Fibroblast of mammary gland (primary cell): ENCODE results near the gene GRIA1.

Source experiments
- DNase-seq: peaks from one replicate; pipeline ENCODE4 v3.0.0-alpha.2; 2010; ENCODE audit warnings: low read depth
- H3K4me3 ChIP-seq: 2 replicates; pipeline ENCODE4 v1.5.1; 2011; ENCODE audit warnings: low read depth, mild to moderate bottlenecking, low read length, moderate library complexity; ENCODE audit not compliant: control insufficient read depth
- TF ChIP-seq, protein P1 (sequence below): conservative IDR thresholded peaks from 2 replicates; pipeline ENCODE4 v1.5.1; 2011; ENCODE audit warnings: low read depth, low read length, inconsistent platforms; ENCODE audit not compliant: control insufficient read depth, insufficient read depth

The GRIA1 gene

DNA sequence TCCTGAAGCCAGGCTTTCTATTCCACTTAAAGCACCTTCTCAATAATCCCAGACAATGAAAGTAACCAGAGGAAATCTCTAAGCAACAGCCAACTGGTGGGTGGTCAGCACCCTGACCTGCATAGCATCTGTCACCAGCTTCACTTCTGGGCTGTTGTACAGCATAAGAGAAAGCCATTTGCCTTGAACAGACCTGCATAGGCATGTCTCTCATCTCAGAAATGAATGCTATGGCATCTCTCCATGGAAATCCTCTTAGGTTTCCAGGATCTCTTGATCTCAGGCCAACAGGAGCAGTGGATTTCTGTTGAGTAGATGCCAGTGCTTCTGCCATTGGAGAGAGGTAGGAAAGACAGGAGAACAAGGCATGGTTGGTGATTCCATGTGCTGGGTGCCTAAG, 213.6 kb downstream of the GRIA1 start:
- H3K4me3 ChIP-seq: no peak overlapping the region
- no peak for DNase-seq
- TF ChIP-seq, protein P1, sequence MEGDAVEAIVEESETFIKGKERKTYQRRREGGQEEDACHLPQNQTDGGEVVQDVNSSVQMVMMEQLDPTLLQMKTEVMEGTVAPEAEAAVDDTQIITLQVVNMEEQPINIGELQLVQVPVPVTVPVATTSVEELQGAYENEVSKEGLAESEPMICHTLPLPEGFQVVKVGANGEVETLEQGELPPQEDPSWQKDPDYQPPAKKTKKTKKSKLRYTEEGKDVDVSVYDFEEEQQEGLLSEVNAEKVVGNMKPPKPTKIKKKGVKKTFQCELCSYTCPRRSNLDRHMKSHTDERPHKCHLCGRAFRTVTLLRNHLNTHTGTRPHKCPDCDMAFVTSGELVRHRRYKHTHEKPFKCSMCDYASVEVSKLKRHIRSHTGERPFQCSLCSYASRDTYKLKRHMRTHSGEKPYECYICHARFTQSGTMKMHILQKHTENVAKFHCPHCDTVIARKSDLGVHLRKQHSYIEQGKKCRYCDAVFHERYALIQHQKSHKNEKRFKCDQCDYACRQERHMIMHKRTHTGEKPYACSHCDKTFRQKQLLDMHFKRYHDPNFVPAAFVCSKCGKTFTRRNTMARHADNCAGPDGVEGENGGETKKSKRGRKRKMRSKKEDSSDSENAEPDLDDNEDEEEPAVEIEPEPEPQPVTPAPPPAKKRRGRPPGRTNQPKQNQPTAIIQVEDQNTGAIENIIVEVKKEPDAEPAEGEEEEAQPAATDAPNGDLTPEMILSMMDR: no peak

DNA sequence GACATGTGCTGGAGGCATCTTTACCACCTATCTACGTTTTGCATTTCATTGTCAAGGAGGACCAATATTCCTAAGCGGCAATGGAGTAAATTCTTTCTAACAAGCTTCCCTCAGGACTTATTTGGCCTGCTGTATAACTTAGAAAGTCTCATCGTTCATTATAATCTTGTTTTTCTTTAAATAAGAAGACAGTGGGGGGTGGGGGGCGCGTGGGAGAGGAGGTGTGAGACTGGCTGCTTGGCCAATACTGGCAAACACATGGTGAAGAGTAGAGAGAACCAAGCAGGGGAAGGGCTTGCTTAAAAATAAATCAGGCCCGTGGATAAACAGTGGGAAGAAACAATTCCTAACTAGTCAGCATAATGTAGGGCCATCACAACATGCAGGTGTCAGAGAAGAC, 217.2 kb downstream of the GRIA1 start:
- no peak overlapping the region for H3K4me3 ChIP-seq
- no peak for DNase-seq
- TF ChIP-seq, protein P1: no peak

DNA sequence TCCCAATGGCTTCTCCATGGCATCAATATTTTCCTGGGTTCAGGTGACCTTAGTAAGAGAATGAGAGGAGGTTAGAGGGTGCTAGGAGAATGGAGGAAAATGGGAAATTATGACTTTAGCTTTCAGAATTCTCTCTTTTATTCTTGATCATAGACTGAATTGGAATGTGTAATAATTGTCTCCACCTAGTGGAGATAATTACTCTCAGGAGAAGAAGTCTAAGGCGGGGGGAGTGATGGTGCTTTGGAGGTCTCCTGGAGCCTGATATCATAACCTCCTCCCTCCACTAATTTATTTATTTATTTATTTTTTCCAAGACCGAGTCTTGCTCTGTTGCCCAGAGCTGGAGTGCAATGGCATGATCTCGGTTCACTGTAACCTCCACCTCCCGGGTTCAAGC, 221.3 kb downstream of the GRIA1 start:
- TF ChIP-seq, protein P1: peak; percentile 16
- no peak overlapping the region for H3K4me3 ChIP-seq
- DNase-seq: peak; percentile 11

DNA sequence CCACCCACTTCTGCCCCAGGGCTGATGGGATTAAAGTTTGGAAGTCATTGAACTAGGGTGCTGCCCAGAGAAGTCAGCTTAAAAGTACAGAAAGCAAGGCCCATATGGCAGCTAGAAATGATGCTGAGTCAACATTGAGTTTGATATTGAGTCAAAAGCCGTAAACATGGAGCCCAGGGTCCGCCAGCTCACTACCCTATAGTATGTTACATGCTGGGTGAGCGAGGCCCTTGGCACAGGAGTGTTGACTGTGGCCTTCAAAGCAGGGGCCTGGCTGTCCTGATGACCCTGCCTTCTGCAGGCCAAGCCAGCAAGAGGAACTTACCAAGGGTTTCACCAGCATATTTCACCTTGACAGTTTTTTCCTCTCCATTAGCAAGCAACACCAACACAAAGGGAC, 222.5 kb downstream of the GRIA1 start:
- TF ChIP-seq, protein P1: no peak
- DNase-seq: no peak
- no peak overlapping the region for H3K4me3 ChIP-seq

DNA sequence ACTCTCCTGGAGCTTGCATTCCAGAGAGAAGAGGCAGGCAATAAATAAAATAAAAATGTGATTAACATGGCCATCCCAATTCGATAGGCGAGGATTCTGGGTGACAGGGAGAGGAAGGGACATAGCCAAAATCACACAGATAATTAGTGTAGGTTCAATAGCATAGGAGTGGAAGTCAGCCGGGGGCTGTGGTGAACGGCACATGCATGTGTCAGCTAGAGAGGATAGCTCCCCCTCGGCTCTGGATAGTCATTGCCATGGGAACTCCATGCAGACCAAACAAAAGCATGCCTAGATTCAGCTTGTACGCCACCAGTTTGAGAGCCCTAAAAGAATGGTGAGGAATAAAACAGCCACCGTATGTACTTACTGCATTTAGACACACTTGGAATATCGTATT, 223.5 kb downstream of the GRIA1 start:
- DNase-seq: no peak
- H3K4me3 ChIP-seq: no peak overlapping the region
- TF ChIP-seq, protein P1: no peak

DNA sequence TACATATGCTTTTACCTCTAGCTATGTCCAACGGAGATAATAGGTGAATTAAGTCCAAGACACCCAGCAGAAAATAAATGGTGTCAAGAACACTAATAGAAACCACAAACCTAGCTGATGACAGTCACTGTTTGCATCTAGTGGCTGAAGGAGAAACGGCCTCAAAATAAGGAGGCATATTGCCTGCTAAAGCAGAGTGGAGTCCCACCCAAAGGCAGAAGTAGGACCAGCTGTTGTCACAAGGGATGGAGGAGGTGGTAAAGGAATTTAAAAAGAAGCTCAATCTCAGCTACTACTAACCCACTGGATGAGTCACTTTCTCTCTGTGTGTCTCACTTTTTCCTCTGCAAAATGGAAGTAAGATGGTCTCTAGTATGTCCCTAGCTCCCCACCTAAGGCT, 224.3 kb downstream of the GRIA1 start:
- peak; percentile 42 for DNase-seq
- no peak overlapping the region for H3K4me3 ChIP-seq
- TF ChIP-seq, protein P1: no peak

DNA sequence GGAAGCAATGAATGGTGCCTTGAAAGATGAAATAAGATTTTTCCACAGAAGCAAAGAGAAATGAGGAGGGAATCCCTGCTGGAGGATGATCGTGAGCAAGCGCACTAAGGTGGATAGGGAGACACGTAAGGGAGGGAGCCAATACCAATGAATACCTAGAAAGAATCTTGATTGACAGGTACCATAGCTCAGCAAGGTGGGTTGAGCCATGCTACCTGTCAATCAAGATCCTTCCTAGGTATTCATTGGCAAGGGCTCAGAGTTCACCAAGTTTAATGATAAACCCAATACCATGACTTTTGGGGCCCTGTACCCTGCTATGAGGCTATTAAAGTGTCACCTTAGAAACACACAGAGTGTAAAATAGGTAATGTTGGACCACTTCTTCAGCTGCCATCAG, 226.8 kb downstream of the GRIA1 start:
- H3K4me3 ChIP-seq: no peak overlapping the region
- TF ChIP-seq, protein P1: no peak

More for the DNA sequence above, 226.8 kb downstream of the GRIA1 start:
- DNase-seq: no peak
